Measurements from ENCODE around the gene CLCNKA. TPM values are rescaled to one million over a fixed set of nuclear protein-coding genes. Genes with fewer than 3 reads are reported as not detected.

The CLCNKA gene
- total RNA-seq, 1 experiment from 2014 or later = 0.10 TPM

DNA sequence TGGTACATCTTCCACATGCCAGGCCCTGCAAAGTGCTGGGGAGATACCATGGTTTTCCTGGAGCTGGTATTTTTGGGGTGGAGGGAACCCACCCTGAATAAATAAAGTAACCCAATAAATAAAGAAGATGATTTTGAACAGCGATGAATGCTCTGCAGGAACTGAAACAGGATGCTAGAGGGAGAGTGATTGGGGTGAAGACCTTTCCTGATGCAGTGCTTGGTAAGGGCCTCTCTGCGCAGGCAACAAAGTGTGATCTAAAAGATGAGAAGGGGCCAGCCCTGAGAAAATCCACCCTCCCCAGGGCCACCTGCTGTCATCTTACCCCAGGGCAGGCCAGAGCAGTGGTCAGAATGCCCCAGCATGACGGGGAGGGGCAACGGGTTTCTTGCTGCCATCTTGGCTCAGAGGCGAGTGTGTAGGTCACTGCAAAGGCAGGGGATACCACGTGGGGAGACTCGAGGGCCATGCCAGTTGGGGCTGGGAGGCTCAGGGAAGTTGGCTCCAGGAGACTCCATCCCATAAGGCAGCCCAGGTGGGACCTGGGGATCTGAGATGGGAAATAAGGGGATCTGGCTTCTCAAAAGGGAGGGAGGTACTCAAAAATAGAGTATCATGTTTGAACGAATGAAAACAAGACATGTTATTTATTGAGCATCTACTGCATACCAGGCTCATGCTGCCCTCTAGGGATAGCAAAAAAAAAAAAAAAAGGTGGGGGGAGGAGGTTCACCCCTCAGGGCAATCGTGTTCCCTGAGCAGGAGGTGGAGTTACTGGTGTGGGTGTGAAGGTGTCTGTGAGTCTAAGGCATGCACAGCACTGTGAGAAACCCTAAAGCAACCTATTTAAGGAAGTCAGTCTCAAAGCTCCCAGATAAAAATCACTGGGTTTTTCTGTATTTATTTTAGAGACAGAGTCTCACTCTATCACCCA, 15.0 kb upstream of the CLCNKA start:
- H2AFZ ChIP-seq (ENCODE audit: low read depth, low read length, poor library complexity, severe bottlenecking) = no peak overlapping the region
- H3K79me2 ChIP-seq (ENCODE audit: insufficient read depth, low read length) = no peaks in the 10 kb centered on the region
- no peaks in the 10 kb centered on the region for H3K36me3 ChIP-seq (ENCODE audit: control insufficient read depth in 1 of 2, insufficient read depth in 2 of 2, low read length in 2 of 2)
- H3K9me2 ChIP-seq (ENCODE audit: insufficient read depth) = no peaks in the 10 kb centered on the region
- no peaks in the 10 kb centered on the region for H3K27me3 ChIP-seq (ENCODE audit: insufficient read depth, low read length)
- intact Hi-C loops (cut with micrococcal nuclease) = loop anchor here (10.0 kb wide), 1 partner anchor 178 kb away; no protein-coding TSS in a partner anchor
- no TSS peak for BruUV-seq (replicated peaks)
- ChIA-PET RAD21 (ENCODE audit: low non-redundant PET in 1 of 2, low total read pairs in 2 of 2, uncharacterized antibody in 2 of 2, unreplicated experiment in 2 of 2) (no interaction called here), CTCF (interaction anchor here (1.0 to 1.9 kb wide), 2 partner anchors 49 to 215 kb away, joined by 3 to 4 read pairs; no protein-coding TSS in a partner anchor), POLR2A (no interaction called here)
- H3K27ac ChIP-seq (ENCODE audit: low read depth, low read length) = no peak overlapping the region
- peaks cover 0 to 5% of the 10 kb centered on the region in 2 experiments; a peak in 1 of 4 replicates for H3K4me1 ChIP-seq (ENCODE audit: control insufficient read depth in 1 of 2, insufficient read depth in 2 of 2, low read length in 2 of 2)
- H4K20me1 ChIP-seq (ENCODE audit: insufficient read depth) = no peaks in the 10 kb centered on the region
- H3K9me3 ChIP-seq (ENCODE audit: control insufficient read depth in 1 of 2, insufficient read depth in 1 of 2, low read depth in 1 of 2, low read length in 2 of 2) = no peaks in the 10 kb centered on the region
- no peak overlapping the region for H3K4me2 ChIP-seq (ENCODE audit: low read length)
- ATAC-seq (peak; percentile 63), DNase-seq (ENCODE audit: low read depth, low spot score) (peak; percentile 23)
- no peak overlapping the region for H3K9ac ChIP-seq (ENCODE audit: low read length)
- no peak overlapping the region for H3K4me3 ChIP-seq (replicated peaks in 1 of 2; ENCODE audit: low read depth in 1 of 2, low read length in 2 of 2)
- TF ChIP-seq CTCF (IDR thresholded peaks at IDR 0.05 in 2 of 3, conservative IDR thresholded peaks at IDR 0.05 in 1 of 3; ENCODE audit: borderline replicate concordance in 1 of 3, insufficient read depth in 1 of 3, low read depth in 2 of 3, low read length in 2 of 3) (peak; percentile 20 to 45 (median 44); a peak in 4 of 6 replicates), RAD21 (IDR thresholded peaks at IDR 0.05; ENCODE audit: low read depth) (peak; percentile 61), SIN3A (IDR thresholded peaks at IDR 0.05; ENCODE audit: low read depth) (no peak)
